NCI-H187 treated with DMSO at 0.1 percent for 48 hours (cell line): ENCODE results near the gene GATAD2B.

ENCODE experiments used
- DNase-seq: peaks from one replicate; lab custom pipeline; 2025; lab: John Stamatoyannopoulos, UW

Gene GATAD2B

DNA sequence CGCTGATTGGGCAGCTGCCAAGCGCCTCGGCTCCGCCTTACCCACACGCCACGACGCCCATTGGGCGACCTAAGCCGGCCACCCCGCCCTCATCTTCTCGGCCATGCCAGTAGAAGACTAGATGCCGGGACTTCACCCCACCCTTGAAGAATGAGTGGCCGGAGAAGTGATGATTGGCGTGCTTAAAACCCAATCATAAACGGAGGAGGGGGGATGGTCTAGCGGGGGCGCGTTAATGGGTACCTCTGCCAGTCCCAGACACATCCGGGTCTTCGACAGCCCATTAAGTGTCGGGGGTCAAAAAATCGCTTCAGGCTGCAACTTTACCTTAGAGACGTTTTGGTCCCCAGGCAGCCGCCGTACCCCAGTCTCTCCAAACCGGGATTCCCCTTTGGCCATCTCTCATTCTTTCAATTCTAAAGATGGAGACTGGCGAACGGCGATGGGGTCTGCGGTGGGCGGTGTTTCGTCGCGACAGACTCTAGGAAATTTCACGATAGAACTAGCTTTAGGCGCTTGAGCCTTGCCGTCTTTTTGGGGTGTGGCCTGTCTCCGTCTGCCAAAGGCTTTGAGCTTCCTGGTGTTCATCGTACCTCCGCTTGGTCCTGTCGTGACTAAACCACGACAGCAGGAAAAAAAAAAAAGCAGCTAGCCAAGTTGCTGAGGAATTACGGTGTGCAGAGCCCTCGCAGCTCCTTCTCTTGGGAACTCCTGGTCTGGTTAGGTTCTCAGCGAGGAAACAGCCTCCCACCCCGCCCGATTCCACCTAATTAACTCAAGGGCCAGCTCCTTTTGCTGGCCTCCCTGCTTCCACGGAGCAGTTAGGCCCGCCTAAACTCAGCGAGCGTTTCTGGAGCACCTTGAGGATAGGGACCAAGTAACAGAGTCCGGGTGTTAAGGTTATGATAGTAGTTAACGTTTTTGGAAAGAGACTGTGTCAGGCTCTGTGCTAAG lies at the start of gene GATAD2B:
Gene GATAD2B (minus strand): TSS at position 1 of the 954 bp plus-strand sequence. CDS start 94,625 bp downstream, outside the sequence.
- peak; percentile 100 for DNase-seq

GRCh38 chr1:153970346-153970745 lies 47.6 kb upstream of the GATAD2B start:
- DNase-seq, result no peak

GRCh38 chr1:153968972-153969371 lies 46.2 kb upstream of the GATAD2B start:
- DNase-seq, result no peak

DNA sequence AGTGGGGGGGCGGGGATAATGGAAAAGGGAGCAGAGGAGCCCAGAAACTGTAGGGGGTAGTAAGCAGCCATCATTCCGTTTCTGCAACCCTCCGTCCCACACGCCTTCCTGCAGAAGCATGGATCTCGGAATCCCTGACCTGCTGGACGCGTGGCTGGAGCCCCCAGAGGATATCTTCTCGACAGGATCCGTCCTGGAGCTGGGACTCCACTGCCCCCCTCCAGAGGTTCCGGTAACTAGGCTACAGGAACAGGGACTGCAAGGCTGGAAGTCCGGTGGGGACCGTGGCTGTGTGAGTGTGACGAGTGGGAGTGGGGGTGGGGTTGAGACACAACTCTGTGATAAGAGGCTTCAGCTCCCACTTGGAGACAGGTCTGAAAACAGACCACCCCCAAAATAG lies 45.6 kb upstream of the GATAD2B start:
- DNase-seq, result no peak

DNA sequence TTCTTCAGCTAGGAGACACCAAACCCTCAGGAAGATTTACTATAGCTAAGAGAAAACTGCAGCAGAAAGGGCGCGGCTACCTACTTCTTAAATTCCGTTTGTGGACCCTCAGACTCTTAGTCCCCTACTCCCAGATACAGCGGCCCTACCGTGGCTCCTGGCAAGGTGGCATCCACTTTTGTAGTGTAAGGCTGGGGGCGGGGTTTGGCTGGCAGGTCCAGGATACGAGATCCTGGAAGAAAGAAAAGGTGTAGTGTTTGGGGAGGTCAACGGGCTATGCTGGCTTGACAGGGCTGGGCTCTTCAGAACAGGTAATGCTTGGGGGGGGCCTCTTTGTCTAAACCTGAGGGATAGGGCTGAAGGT lies 45.2 kb upstream of the GATAD2B start:
- peak; percentile 57 for DNase-seq

GRCh38 chr1:153967107-153967999 lies 44.6 kb upstream of the GATAD2B start, which contains the start of gene CREB3L4:
Gene CREB3L4 (plus strand): TSS chr1:153967902. CDS start chr1:153968526, 624 bp downstream.
- DNase-seq, result peak; percentile 99

DNA sequence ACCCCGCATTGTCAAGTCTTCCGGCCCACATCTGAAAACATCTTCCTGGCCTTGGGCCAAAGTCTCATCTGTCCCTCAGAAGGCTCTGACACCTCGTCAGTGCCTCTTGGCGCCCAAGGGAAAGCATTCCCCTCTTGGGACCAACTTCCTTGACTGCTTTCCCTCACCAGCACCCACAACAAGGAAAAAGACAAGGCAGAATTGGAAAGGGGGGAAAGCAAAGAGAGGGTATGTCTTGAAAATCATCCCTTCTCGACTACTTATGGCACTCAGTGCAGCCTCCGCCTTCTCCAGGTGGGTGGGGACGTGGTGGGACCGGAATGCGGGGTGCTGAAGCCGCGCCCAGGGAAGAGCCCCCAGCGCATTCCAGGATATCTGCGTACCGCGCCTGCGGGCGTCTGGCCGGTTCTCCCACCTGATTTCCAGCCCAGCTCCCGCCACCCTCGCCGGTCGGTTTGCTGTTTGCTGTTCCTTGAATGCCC lies 41.1 kb upstream of the GATAD2B start:
- no peak for DNase-seq

DNA sequence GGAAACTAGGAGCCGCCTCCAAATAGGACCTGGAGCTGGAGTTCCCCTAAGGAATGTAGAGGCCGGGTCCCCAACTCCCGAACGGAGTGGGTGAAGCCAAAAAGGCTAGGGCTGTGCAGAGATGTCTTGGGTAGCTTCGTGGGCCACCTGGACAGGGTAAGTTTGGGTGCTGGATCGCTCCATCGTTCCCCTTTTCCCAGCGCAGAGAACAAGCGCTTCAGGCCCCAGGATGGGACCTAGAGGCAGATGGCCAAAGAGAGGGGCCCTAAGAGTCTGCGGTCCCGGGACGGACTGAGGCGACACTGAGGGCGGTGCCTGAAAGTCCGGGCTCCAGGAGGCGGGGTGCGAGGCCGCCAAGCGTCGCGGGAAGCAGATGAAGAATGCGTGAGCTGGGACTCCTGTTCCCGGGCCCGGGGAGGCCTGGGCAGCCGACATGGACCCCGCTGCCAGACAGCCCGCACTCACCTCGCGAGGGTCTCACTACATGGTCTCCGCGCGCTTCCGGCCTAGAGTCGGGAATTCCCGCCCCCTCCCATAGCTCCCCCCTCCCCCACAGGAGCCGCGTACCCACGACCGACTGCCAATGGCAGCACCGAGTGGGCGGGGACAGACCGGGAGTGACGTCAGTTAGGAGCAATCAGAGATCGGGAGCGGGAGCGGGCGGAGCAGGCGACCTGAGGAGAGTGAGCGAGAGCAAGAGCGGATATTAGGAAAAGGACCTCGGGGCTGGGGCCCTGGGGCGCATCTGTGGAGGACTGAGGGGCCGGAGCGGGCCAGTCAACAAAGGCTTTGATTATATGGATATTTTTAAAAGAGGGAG lies 40.5 kb upstream of the GATAD2B start, which contains the start of gene SLC39A1:
Gene SLC39A1 (minus strand): TSS at position 508 of the 820 bp plus-strand sequence. CDS start 822 bp downstream, outside the sequence.
- peak; percentile 99 for DNase-seq

- DNase-seq, result no peak
Measured at GRCh38 chr1:153962088-153963029, 39.6 kb upstream of the GATAD2B start.

- no peak for DNase-seq
Measured at GRCh38 chr1:153961421-153961820, 38.6 kb upstream of the GATAD2B start.

DNA sequence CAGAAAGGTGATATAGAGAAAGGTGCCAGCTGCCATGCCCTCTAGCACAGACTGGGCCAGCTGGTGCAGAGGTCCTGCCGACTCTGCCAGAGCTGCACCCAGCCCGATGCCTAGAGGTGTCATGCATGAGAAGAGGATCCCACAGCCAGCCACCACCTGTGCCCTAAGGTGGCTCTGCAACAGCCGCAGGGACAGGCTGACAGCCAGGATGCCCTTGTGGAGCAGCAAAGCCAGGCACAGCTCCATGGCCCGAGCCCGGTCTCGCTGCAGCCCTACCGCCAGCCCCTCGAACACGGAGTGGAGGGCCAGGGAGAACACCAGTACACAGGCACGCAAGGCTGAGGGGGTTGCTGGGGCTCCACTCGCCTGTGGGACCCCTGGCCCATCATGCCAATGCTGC lies 37.4 kb upstream of the GATAD2B start:
- DNase-seq, result no peak

- DNase-seq, result no peak
Measured at GRCh38 chr1:153959454-153959853, 36.7 kb upstream of the GATAD2B start.

DNA sequence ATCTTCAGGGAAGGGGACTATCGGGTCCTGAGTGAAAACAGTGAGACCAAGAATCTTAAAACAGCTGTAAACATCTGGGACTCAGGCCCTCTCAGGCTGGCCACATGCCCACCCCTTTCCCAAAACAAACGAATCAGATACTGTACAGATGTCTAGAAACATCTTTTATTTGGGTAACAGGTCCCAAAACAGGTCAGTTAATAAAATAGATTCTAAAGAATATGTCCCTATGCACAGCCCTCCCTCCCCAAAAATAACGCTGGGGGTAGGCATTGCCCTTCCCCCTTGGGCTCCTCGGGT lies 36.1 kb upstream of the GATAD2B start:
- no peak for DNase-seq

GRCh38 chr1:153958111-153958960 lies 35.6 kb upstream of the GATAD2B start, which contains the start of gene CRTC2:
Gene CRTC2 (minus strand): TSS chr1:153958612. CDS start chr1:153958497, 115 bp downstream.
- peak; percentile 100 for DNase-seq

GRCh38 chr1:153957744-153958110 lies 35.0 kb upstream of the GATAD2B start:
- DNase-seq, result no peak

DNA sequence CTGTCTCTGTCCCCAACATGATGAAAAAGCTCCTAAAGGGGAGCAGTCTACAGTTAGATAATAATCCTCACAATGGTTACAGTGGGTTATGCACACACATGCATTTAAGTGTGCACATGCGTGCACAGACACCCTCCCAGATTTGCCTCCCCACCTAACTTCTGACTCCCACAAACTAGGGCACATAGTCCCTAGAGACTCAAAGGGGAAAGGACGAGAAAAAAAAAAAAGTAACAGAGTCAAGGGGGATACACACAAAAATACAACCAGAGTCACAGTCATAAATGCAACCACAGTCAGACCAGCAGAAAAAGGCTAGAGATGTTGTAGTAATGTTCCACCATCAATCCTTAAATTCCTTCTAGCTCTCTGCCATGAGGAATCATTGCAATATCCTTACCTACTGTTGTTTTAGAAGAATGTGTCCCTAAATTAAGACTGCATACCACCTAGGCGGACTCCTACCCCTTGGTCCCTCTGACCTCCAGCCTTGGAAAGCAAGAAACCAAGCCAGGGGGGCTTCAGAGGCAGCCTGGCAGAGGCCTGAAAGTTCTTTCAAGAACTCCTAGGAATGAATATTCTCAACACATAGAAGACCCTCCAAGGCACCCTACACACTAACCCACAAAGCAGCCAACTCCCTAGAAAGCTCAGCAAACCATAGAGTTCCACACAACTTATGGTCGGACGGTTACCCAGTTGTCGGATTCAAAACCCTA lies 34.4 kb upstream of the GATAD2B start:
- DNase-seq, result no peak

DNA sequence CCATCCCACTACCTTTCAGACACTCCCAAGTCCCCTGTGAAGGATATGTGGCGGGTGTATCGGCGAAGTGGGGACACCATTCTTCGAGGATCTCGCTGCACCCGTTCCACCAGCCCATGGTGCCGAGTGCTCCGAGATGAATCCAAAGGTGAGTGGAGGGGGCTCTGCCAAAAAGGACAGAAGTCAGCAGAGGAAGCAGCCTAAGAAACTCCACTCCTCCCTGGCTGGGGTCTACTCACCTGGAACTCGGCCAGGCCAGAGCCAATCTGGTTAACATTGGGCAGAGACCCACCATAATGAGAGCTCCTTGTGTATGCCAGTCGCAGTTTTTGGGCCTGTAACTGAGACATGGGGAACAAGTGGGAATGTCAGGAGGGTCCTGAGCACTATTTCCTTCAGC lies 32.1 kb upstream of the GATAD2B start:
- no peak for DNase-seq

GRCh38 chr1:153953859-153954365 lies 31.1 kb upstream of the GATAD2B start:
- DNase-seq, result no peak

- no peak for DNase-seq
Measured at GRCh38 chr1:153951801-153952200, 29.0 kb upstream of the GATAD2B start.
